K562 (cell line): ENCODE measurements around the gene GALK2. TPM values are rescaled to one million over a fixed set of nuclear protein-coding genes. Genes with fewer than 3 reads are reported as not detected.

Experiments
- BRCA1 ChIP-seq, 2 experiments: fragments of 450-650 bp in 1 of 2; sonication (generic) in 1 of 2; formaldehyde crosslinking in 1 of 2; IDR thresholded peaks; 2 replicates each; pipeline versions ENCODE4 v1.5.0 to v1.6.1; 2017 to 2020; ENCODE audit warnings: mild to moderate bottlenecking in 1 of 2, missing genetic modification reagents in 1 of 2
- CREM ChIP-seq: IDR thresholded peaks from 2 replicates; pipeline ENCODE4 v1.6.1; 2014; ENCODE audit warnings: antibody characterized with exemption, low read depth
- CTCF ChIP-seq, 3 experiments: IDR thresholded peaks in 2 of 3; conservative IDR thresholded peaks in 1 of 3; 2 replicates each; pipeline ENCODE4 v1.5.1; 2011 to 2012; ENCODE audit warnings: low read length in 3 of 3, mild to moderate bottlenecking in 3 of 3, control low read depth in 2 of 3, improper control_type of control experiment in 1 of 3, inconsistent platforms in 1 of 3, low read depth in 1 of 3, mixed read lengths in 1 of 3, moderate library complexity in 1 of 3; ENCODE audit not compliant: insufficient read depth in 2 of 3
- ELF1 ChIP-seq: fragments of 200-800 bp; sonication (Bioruptor generic); IDR thresholded peaks from 2 replicates; pipeline ENCODE4 v1.6.1; 2016; ENCODE audit warnings: missing genetic modification characterization, missing compliant biosample characterization
- MEIS2 ChIP-seq: fragments of 450-650 bp; IDR thresholded peaks from 2 replicates; pipeline ENCODE4 v1.6.1; 2014; ENCODE audit warnings: mild to moderate bottlenecking; ENCODE audit not compliant: partially characterized antibody
- NR2F6 ChIP-seq: fragments of 450-650 bp; formaldehyde crosslinking; IDR thresholded peaks from 2 replicates; pipeline ENCODE4 v1.4.0; 2020; ENCODE audit warnings: mild to moderate bottlenecking
- POLR2AphosphoS5 ChIP-seq: IDR thresholded peaks from 2 replicates; pipeline ENCODE4 v1.6.1; 2011; ENCODE audit warnings: mild to moderate bottlenecking, low read depth, low read length, moderate library complexity; ENCODE audit not compliant: control insufficient read depth, insufficient read depth
- POU5F1 ChIP-seq: fragments of 150-350 bp; IDR thresholded peaks from 2 replicates; pipeline ENCODE4 v1.6.1; 2014; ENCODE audit warnings: borderline replicate concordance, low read length, low read depth, mild to moderate bottlenecking; ENCODE audit not compliant: partially characterized antibody
- ZNF133 ChIP-seq: fragments of 250-450 bp; sonication (Bioruptor Pico); IDR thresholded peaks from 2 replicates; pipeline ENCODE4 v1.4.0; 2020; ENCODE audit warnings: mild to moderate bottlenecking
- ZNF354B ChIP-seq: fragments of 250-450 bp; sonication (Bioruptor Pico); IDR thresholded peaks from 2 replicates; pipeline ENCODE4 v1.4.0; 2020
- ZNF717 ChIP-seq: fragments of 250-450 bp; sonication (Bioruptor Pico); IDR thresholded peaks from 2 replicates; pipeline ENCODE4 v1.5.0; 2021
- polyA plus RNA-seq, 8 experiments: library from polyadenylated mRNA; depleted of rRNA in 4 of 8; stranded (reverse) in 5 of 8; unstranded in 3 of 8; fragments of >200 nt; fragmentation: Nextera tagmentation in 2 of 8; fragmentation: Illumina TruSeq in 1 of 8; extraction: Ambion mirVana in 2 of 8; extraction: Trizol in 1 of 8; gene quantifications; 2 replicates each; pipeline versions ENCODE4 v1.2.1 to v1.2.3, GENCODE V29; 2011 to 2014; ENCODE audit warnings: inconsistent platforms in 1 of 8, missing spikeins in 1 of 8
- total RNA-seq, 7 experiments: library from RNA; depleted of rRNA in 6 of 7; stranded (reverse); fragments of >200 nt in 6 of 7; fragmentation: Illumina TruSeq in 2 of 7; extraction: Trizol in 2 of 7; gene quantifications; 2 replicates each; pipeline versions ENCODE4 v1.2.1 to v1.2.3, GENCODE V29; 2011 to 2021; ENCODE audit warnings: low replicate concordance in 1 of 7
- TF ChIP-seq, protein P1 (sequence below): fragments of 450-650 bp; IDR thresholded peaks from one replicate; pipeline ENCODE4 v1.6.1; 2018; ENCODE audit warnings: mild to moderate bottlenecking, moderate library complexity; ENCODE audit not compliant: partially characterized antibody
- TF ChIP-seq, protein P2 (sequence below): IDR thresholded peaks from 2 replicates; pipeline ENCODE4 v1.6.1; 2012; ENCODE audit warnings: low read depth, low read length, improper control_type of control experiment, borderline replicate concordance
- TF ChIP-seq, protein P3 (sequence below): sonication (generic); formaldehyde crosslinking; IDR thresholded peaks from 2 replicates; pipeline ENCODE4 v1.8.0; 2022; ENCODE audit warnings: missing genetic modification reagents, mild to moderate bottlenecking, moderate library complexity, borderline replicate concordance
- TF ChIP-seq, protein P4 (sequence below): sonication (generic); formaldehyde crosslinking; IDR thresholded peaks from 2 replicates; pipeline ENCODE4 v1.8.0; 2022; ENCODE audit warnings: mild to moderate bottlenecking, missing genetic modification reagents

The GALK2 gene
- total and polyA plus RNA-seq, 9 of the 15 experiments (the other 6 are each of a cell fraction or from before 2014, with no cell fraction given), result 32.8 to 82.0 (median 54.4) TPM

- TF ChIP-seq, protein P1, sequence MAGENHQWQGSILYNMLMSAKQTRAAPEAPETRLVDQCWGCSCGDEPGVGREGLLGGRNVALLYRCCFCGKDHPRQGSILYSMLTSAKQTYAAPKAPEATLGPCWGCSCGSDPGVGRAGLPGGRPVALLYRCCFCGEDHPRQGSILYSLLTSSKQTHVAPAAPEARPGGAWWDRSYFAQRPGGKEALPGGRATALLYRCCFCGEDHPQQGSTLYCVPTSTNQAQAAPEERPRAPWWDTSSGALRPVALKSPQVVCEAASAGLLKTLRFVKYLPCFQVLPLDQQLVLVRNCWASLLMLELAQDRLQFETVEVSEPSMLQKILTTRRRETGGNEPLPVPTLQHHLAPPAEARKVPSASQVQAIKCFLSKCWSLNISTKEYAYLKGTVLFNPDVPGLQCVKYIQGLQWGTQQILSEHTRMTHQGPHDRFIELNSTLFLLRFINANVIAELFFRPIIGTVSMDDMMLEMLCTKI, result no peak
- TF ChIP-seq NR2F6 (CRISPR knock-in tag), result no peak
- no peak for TF ChIP-seq POLR2AphosphoS5
- TF ChIP-seq, protein P2, sequence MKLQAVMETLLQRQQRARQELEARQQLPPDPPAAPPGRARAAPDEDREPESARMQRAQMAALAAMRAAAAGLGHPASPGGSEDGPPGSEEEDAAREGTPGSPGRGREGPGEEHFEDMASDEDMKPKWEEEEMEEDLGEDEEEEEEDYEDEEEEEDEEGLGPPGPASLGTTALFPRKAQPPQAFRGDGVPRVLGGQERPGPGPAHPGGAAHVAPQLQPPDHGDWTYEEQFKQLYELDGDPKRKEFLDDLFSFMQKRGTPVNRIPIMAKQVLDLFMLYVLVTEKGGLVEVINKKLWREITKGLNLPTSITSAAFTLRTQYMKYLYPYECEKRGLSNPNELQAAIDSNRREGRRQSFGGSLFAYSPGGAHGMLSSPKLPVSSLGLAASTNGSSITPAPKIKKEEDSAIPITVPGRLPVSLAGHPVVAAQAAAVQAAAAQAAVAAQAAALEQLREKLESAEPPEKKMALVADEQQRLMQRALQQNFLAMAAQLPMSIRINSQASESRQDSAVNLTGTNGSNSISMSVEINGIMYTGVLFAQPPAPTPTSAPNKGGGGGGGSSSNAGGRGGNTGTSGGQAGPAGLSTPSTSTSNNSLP, result peak; percentile 74; the same call in 1 of the 2 replicates
- TF ChIP-seq ZNF717, result no peak
- TF ChIP-seq ZNF354B (CRISPR knock-in tag), result no peak
- TF ChIP-seq MEIS2, result peak; percentile 29
- TF ChIP-seq CTCF (IDR thresholded peaks at IDR 0.05 in 2 of 3, conservative IDR thresholded peaks at IDR 0.05 in 1 of 3; ENCODE audit: insufficient read depth in 2 of 3, low read depth in 1 of 3, low read length in 3 of 3), result peak; percentile 41 to 66 (median 44); a peak in 5 of 6 replicates
- no peak for TF ChIP-seq ELF1 (tag)
- TF ChIP-seq, protein P3, sequence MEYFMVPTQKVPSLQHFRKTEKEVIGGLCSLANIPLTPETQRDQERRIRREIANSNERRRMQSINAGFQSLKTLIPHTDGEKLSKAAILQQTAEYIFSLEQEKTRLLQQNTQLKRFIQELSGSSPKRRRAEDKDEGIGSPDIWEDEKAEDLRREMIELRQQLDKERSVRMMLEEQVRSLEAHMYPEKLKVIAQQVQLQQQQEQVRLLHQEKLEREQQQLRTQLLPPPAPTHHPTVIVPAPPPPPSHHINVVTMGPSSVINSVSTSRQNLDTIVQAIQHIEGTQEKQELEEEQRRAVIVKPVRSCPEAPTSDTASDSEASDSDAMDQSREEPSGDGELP, result no peak
- TF ChIP-seq CREM, result no peak
- no peak for TF ChIP-seq POU5F1
- no peak for TF ChIP-seq ZNF133 (CRISPR knock-in tag)
- no peak for TF ChIP-seq BRCA1 (IDR thresholded peaks at IDR 0.05)
- no peak for TF ChIP-seq BRCA1 (CRISPR knock-in tag; IDR thresholded peaks at IDR 0.05)
- TF ChIP-seq, protein P4, sequence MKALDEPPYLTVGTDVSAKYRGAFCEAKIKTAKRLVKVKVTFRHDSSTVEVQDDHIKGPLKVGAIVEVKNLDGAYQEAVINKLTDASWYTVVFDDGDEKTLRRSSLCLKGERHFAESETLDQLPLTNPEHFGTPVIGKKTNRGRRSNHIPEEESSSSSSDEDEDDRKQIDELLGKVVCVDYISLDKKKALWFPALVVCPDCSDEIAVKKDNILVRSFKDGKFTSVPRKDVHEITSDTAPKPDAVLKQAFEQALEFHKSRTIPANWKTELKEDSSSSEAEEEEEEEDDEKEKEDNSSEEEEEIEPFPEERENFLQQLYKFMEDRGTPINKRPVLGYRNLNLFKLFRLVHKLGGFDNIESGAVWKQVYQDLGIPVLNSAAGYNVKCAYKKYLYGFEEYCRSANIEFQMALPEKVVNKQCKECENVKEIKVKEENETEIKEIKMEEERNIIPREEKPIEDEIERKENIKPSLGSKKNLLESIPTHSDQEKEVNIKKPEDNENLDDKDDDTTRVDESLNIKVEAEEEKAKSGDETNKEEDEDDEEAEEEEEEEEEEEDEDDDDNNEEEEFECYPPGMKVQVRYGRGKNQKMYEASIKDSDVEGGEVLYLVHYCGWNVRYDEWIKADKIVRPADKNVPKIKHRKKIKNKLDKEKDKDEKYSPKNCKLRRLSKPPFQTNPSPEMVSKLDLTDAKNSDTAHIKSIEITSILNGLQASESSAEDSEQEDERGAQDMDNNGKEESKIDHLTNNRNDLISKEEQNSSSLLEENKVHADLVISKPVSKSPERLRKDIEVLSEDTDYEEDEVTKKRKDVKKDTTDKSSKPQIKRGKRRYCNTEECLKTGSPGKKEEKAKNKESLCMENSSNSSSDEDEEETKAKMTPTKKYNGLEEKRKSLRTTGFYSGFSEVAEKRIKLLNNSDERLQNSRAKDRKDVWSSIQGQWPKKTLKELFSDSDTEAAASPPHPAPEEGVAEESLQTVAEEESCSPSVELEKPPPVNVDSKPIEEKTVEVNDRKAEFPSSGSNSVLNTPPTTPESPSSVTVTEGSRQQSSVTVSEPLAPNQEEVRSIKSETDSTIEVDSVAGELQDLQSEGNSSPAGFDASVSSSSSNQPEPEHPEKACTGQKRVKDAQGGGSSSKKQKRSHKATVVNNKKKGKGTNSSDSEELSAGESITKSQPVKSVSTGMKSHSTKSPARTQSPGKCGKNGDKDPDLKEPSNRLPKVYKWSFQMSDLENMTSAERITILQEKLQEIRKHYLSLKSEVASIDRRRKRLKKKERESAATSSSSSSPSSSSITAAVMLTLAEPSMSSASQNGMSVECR (CRISPR knock-in tag), result no peak
Measured at GRCh38 chr15:49145651-49146609, 24.1 kb upstream of the GALK2 start (continued).
